H1 (cell line): ENCODE results near the gene LSM10.

ENCODE experiments used
- CTCF ChIP-seq, 3 experiments: IDR thresholded peaks; 1 replicate in 2 of 3; 2 replicates in 1 of 3; pipeline versions ENCODE4 v1.5.1 to v1.6.1; 2011; ENCODE audit warnings: low read length in 3 of 3, mild to moderate bottlenecking in 3 of 3, inconsistent platforms in 2 of 3, low read depth in 1 of 3, moderate library complexity in 1 of 3; ENCODE audit not compliant: insufficient read depth in 1 of 3; ENCODE audit errors: control extremely low read depth in 1 of 3
- EP300 ChIP-seq, 2 experiments: IDR thresholded peaks; 1 replicate in 1 of 2; 2 replicates in 1 of 2; pipeline ENCODE4 v1.6.1; 2011 to 2012; ENCODE audit warnings: low read depth in 2 of 2, low read length in 2 of 2, mild to moderate bottlenecking in 2 of 2, borderline replicate concordance in 1 of 2, inconsistent platforms in 1 of 2, moderate library complexity in 1 of 2

DNA sequence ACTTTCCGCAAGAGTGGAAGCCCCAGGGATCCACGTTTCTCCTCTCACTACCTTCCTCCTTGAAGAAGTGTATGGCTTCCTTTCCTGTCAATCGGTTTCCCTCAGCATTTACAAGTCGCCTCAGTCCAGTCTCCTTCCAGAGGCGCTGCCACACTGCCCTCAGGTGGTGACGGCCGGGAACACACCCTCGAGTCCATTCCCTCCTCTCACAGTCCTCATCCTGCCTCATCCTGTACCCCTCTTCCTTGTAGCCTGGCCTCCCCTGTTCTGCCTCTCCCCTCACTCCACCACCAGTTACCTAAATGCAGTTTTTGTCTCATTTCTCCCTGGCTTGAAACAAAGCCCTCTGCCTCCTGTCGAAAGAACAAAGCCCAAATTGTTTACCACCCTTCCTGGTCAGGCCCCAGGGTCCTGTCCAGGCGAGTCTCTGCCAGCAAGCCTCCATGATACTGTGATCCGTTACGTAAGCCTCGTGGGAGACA is 23.2 kb upstream of the LSM10 start:
- TF ChIP-seq EP300 (IDR thresholded peaks at IDR 0.05; ENCODE audit: borderline replicate concordance in 1 of 2, low read depth in 2 of 2, low read length in 2 of 2) (no peak), CTCF (IDR thresholded peaks at IDR 0.05; ENCODE audit: control extremely low read depth in 1 of 3, insufficient read depth in 1 of 3, low read depth in 1 of 3, low read length in 3 of 3) (peak; percentile 91 to 99 (median 99))
